Astrocyte (in vitro differentiated cells and primary cell): Measurements from ENCODE around the gene FOLR1. TPM values are rescaled to one million over a fixed set of nuclear protein-coding genes. Genes with fewer than 3 reads are reported as not detected.

ENCODE experiments used
- DNase-seq: peaks from one replicate; pipeline ENCODE4 v3.0.0-alpha.2; 2010; ENCODE audit warnings: low read depth
- FAIRE-seq: peaks from 2 replicates; lab custom pipeline; 2011; peaks lifted over from hg19 to GRCh38; lab: Jason Lieb, UNC
- H2AFZ ChIP-seq: 2 replicates; pipeline ENCODE4 v1.6.0; 2012; ENCODE audit warnings: low read depth, low read length, inconsistent platforms
- H3K27ac ChIP-seq: 2 replicates; pipeline ENCODE4 v1.5.1; 2011; ENCODE audit warnings: low read depth, low read length, inconsistent platforms
- H3K27me3 ChIP-seq: 2 replicates; pipeline ENCODE4 v1.6.0; 2011; ENCODE audit warnings: low read length, inconsistent platforms; ENCODE audit not compliant: insufficient read depth
- H3K36me3 ChIP-seq: 2 replicates; pipeline ENCODE4 v1.5.1; 2011; ENCODE audit warnings: low read length, inconsistent platforms; ENCODE audit not compliant: insufficient read depth
- H3K4me1 ChIP-seq: 2 replicates; pipeline ENCODE4 v1.5.1; 2011; ENCODE audit warnings: low read length, inconsistent platforms; ENCODE audit not compliant: insufficient read depth
- H3K4me2 ChIP-seq: 2 replicates; pipeline ENCODE4 v1.6.0; 2012; ENCODE audit warnings: low read length, inconsistent platforms
- H3K4me3 ChIP-seq: 2 replicates; pipeline ENCODE4 v1.5.1; 2011; ENCODE audit warnings: low read depth, mild to moderate bottlenecking, low read length, inconsistent platforms; ENCODE audit not compliant: insufficient read depth
- H3K79me2 ChIP-seq: 2 replicates; pipeline ENCODE4 v1.6.0; 2012; ENCODE audit warnings: mild to moderate bottlenecking, low read length, inconsistent platforms; ENCODE audit not compliant: insufficient read depth
- H3K9ac ChIP-seq: 2 replicates; pipeline ENCODE4 v1.6.0; 2012; ENCODE audit warnings: mild to moderate bottlenecking, low read length, inconsistent platforms
- H3K9me3 ChIP-seq: 2 replicates; pipeline ENCODE4 v1.5.1; 2012; ENCODE audit warnings: low read depth, mild to moderate bottlenecking, low read length, inconsistent platforms; ENCODE audit not compliant: insufficient read depth
- H4K20me1 ChIP-seq: 2 replicates; pipeline ENCODE4 v1.6.0; 2012; ENCODE audit warnings: low read length, inconsistent platforms; ENCODE audit not compliant: insufficient read depth
- H3K27ac Mint-ChIP-seq: one replicate; pipeline ENCODE4 v1.8.0; 2021; ENCODE audit warnings: mild to moderate bottlenecking, mixed read lengths; ENCODE audit not compliant: unreplicated experiment
- H3K27me3 Mint-ChIP-seq: one replicate; pipeline ENCODE4 v1.8.0; 2021; ENCODE audit warnings: low read depth, mixed read lengths; ENCODE audit not compliant: unreplicated experiment
- H3K36me3 Mint-ChIP-seq: one replicate; pipeline ENCODE4 v1.8.0; 2021; ENCODE audit warnings: low read depth, mixed read lengths; ENCODE audit not compliant: unreplicated experiment
- H3K4me1 Mint-ChIP-seq: one replicate; pipeline ENCODE4 v1.8.0; 2021; ENCODE audit warnings: low read depth, mixed read lengths; ENCODE audit not compliant: unreplicated experiment
- H3K4me3 Mint-ChIP-seq: one replicate; pipeline ENCODE4 v1.8.0; 2021; ENCODE audit warnings: mild to moderate bottlenecking, moderate library complexity, mixed read lengths; ENCODE audit not compliant: unreplicated experiment
- H3K9me3 Mint-ChIP-seq: one replicate; pipeline ENCODE4 v1.8.0; 2021; ENCODE audit warnings: mild to moderate bottlenecking, mixed read lengths; ENCODE audit not compliant: unreplicated experiment
- EZH2 ChIP-seq: IDR thresholded peaks from 2 replicates; pipeline ENCODE4 v1.6.1; 2012; ENCODE audit warnings: mild to moderate bottlenecking, low read length, inconsistent platforms; ENCODE audit not compliant: insufficient read depth
- total RNA-seq: library from RNA; stranded (reverse); gene quantifications from 2 replicates; pipeline ENCODE4 v1.2.1, GENCODE V29; 2021
- TF ChIP-seq, protein P1 (sequence below): IDR thresholded peaks from 2 replicates; pipeline ENCODE4 v1.5.1; 2011; ENCODE audit warnings: low read depth, mild to moderate bottlenecking, inconsistent platforms, low read length, moderate library complexity; ENCODE audit not compliant: insufficient read depth

FOLR1 gene
- total RNA-seq, 1 donor from 2014 or later: 3.2 TPM

DNA sequence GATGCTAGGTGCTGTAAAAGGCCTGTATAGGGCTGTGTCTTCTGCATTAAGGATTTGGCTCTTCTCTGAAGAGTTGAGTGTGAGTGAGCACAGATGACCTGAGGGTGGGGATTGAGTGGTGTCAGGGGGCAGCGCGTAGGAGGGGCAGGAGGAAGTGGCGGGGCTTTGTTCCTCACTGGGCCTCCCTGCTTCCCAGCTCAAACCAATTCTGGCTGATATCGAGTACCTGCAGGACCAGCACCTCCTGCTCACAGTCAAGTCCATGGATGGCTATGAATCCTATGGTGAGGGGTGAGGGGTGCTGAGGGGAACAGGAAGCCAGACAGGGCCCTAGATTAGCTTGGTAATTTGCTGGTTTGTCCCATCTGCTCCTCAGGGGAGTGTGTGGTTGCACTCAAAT lies 43.0 kb downstream of the FOLR1 start:
- Histone ChIP-seq H2AFZ (no peak overlapping the region), H3K4me1 (peaks cover 15% of the 10 kb centered on the region), H3K9me3 (no peaks in the 10 kb centered on the region), H4K20me1 (peaks cover 93% of the 10 kb centered on the region), H3K27me3 (peaks cover 2% of the 10 kb centered on the region), H3K9ac (no peak overlapping the region), H3K79me2 (peaks cover 12% of the 10 kb centered on the region), H3K4me3 (no peak overlapping the region), H3K4me2 (no peak overlapping the region), H3K27ac (no peak overlapping the region), H3K36me3 (peaks cover 42% of the 10 kb centered on the region)
- Mint-ChIP-seq H3K36me3 (peaks cover 30% of the 10 kb centered on the region), H3K9me3 (no peaks in the 10 kb centered on the region), H3K27me3 (peaks cover 2% of the 10 kb centered on the region), H3K27ac (peak overlapping the region; percentile 14), H3K4me1 (peaks cover 11% of the 10 kb centered on the region), H3K4me3 (no peak overlapping the region)
- DNase-seq: no peak
- TF ChIP-seq, protein P1, sequence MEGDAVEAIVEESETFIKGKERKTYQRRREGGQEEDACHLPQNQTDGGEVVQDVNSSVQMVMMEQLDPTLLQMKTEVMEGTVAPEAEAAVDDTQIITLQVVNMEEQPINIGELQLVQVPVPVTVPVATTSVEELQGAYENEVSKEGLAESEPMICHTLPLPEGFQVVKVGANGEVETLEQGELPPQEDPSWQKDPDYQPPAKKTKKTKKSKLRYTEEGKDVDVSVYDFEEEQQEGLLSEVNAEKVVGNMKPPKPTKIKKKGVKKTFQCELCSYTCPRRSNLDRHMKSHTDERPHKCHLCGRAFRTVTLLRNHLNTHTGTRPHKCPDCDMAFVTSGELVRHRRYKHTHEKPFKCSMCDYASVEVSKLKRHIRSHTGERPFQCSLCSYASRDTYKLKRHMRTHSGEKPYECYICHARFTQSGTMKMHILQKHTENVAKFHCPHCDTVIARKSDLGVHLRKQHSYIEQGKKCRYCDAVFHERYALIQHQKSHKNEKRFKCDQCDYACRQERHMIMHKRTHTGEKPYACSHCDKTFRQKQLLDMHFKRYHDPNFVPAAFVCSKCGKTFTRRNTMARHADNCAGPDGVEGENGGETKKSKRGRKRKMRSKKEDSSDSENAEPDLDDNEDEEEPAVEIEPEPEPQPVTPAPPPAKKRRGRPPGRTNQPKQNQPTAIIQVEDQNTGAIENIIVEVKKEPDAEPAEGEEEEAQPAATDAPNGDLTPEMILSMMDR: no peak
- TF ChIP-seq EZH2: no peak
- no peak for FAIRE-seq

DNA sequence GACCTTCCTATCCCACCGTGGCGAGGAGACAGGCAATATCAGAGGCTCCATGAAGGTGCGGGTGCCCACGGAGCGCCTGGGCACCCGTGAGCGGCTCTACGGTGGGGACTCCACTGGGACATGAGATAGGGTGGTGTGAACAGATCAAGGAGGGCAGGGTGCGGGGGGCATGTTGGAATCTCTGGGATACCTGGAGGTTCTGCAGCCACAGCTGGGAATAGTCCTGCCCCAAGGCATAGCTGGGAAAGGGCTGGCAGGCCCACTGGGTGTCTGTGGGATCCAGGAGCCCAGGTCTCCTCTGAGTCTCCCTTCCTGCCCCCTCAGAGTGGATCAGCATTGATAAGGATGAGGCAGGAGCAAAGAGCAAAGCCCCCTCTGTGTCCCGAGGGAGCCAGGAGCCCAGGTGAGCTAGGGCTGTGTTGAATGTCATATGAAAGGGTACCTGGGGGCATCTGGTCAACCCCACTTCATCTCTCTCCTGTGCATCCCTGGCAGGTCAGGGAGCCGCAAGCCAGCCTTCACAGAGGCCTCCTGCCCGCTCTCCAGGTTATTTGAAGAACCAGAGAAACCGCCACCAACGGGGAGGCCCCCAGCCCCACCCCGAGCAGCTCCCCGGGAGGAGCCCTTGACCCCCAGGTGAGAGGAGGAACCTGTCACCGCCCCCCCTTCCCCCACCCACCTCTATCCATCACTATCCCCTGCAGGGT lies 43.6 kb downstream of the FOLR1 start:
- DNase-seq: no peak
- H2AFZ ChIP-seq: no peak overlapping the region
- TF ChIP-seq, protein P1: no peak
- no peak for TF ChIP-seq EZH2

DNA sequence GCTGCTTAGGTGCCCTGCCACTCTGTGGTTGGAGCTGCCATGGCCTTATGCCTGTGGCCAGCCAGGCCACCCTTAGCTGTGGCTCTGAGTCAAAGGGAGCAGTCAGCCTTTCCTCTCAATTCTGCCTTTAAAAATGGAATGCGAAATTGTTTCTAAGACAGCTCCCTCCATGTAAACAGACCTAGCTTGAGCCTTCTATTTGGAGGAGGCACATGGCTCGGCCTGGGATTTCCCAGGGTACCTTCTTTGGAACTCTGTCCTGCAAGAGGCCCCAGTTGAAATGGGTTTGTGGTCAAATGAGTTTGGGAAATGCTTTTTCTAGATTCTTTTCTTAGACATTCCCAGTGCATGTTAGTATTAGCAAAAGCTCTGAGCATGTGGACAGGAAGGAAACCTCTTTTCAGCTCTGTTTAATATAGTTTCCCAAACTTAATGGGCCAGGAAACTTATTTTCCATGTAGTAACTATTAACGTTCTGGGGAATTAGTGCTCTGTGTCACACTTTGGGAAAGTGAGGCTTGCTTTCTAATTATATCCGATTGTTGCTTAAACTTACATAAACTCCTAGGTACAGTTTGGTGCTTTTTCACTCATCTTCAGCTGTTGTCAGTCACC lies 44.2 kb downstream of the FOLR1 start:
- H3K27ac Mint-ChIP-seq: no peak overlapping the region
- peaks cover 84% of the 10 kb centered on the region for H4K20me1 ChIP-seq
- H3K79me2 ChIP-seq: peaks cover 7% of the 10 kb centered on the region
- no peak overlapping the region for H3K4me3 Mint-ChIP-seq
- peaks cover 13% of the 10 kb centered on the region for H3K4me1 Mint-ChIP-seq
- H3K27me3 ChIP-seq: peaks cover 14% of the 10 kb centered on the region
- no peak overlapping the region for H2AFZ ChIP-seq
- no peak for FAIRE-seq
- no peak for DNase-seq
- TF ChIP-seq, protein P1: no peak
- TF ChIP-seq EZH2: no peak
- H3K9me3 ChIP-seq: no peaks in the 10 kb centered on the region
- H3K36me3 Mint-ChIP-seq: peaks cover 29% of the 10 kb centered on the region
- H3K4me1 ChIP-seq: peaks cover 26% of the 10 kb centered on the region
- no peaks in the 10 kb centered on the region for H3K9me3 Mint-ChIP-seq
- H3K4me2 ChIP-seq: no peak overlapping the region
- H3K27me3 Mint-ChIP-seq: peaks cover 12% of the 10 kb centered on the region
- no peak overlapping the region for H3K9ac ChIP-seq
- H3K36me3 ChIP-seq: peaks cover 37% of the 10 kb centered on the region
- H3K27ac ChIP-seq: no peak overlapping the region
- H3K4me3 ChIP-seq: no peak overlapping the region

More for the DNA sequence above, 43.6 kb downstream of the FOLR1 start:
- no peak for FAIRE-seq
- H3K27me3 Mint-ChIP-seq: peaks cover 5% of the 10 kb centered on the region
- Histone ChIP-seq H3K4me2 (no peak overlapping the region), H4K20me1 (peaks cover 87% of the 10 kb centered on the region), H3K79me2 (peaks cover 9% of the 10 kb centered on the region), H3K9me3 (no peaks in the 10 kb centered on the region), H3K4me3 (no peak overlapping the region), H3K27ac (no peak overlapping the region), H3K36me3 (peaks cover 40% of the 10 kb centered on the region), H3K4me1 (peaks cover 21% of the 10 kb centered on the region), H3K27me3 (peaks cover 8% of the 10 kb centered on the region), H3K9ac (no peak overlapping the region)
- peaks cover 13% of the 10 kb centered on the region for H3K4me1 Mint-ChIP-seq
- no peak overlapping the region for H3K27ac Mint-ChIP-seq
- H3K36me3 Mint-ChIP-seq: peaks cover 32% of the 10 kb centered on the region
- H3K9me3 Mint-ChIP-seq: no peaks in the 10 kb centered on the region
- H3K4me3 Mint-ChIP-seq: no peak overlapping the region
